Activated B cell treated with CpG ODN at 0.5 μM for 24 hours (primary cell): ENCODE measurements around the gene OR2J3. TPM values are rescaled to one million over a fixed set of nuclear protein-coding genes. Genes with fewer than 3 reads are reported as not detected.

Experiments
- ATAC-seq: fragments of 200-7000 bp; cut with Tn5 transposase; one replicate; pipeline ENCODE4 v1.10.0; 2021; ENCODE audit warnings: low read depth, mild to moderate bottlenecking, moderate library complexity
- CTCF ChIA-PET: fragments of 350-600 bp; sonication (Branson Sonifier 250); formaldehyde crosslinking; loops from one replicate; lab custom pipeline; 2021; ENCODE audit warnings: antibody characterized with exemption; lab: Charles Lee
- POLR2A ChIA-PET: fragments of 350-600 bp; sonication (Branson Sonifier 250); formaldehyde crosslinking; loops from one replicate; lab custom pipeline; 2021; ENCODE audit warnings: antibody characterized with exemption; lab: Charles Lee
- DNase-seq: peaks from one replicate; pipeline ENCODE4 v3.0.0; 2022
- H3K27ac Mint-ChIP-seq: one replicate; pipeline ENCODE4 v1.8.0; 2020; ENCODE audit warnings: mixed read lengths
- H3K27me3 Mint-ChIP-seq: one replicate; pipeline ENCODE4 v1.8.0; 2021; ENCODE audit warnings: mixed read lengths
- H3K36me3 Mint-ChIP-seq: one replicate; pipeline ENCODE4 v1.8.0; 2021; ENCODE audit warnings: low read depth, mixed read lengths
- H3K4me1 Mint-ChIP-seq: one replicate; pipeline ENCODE4 v1.8.0; 2021; ENCODE audit warnings: mixed read lengths
- H3K4me3 Mint-ChIP-seq: one replicate; pipeline ENCODE4 v1.8.0; 2020; ENCODE audit warnings: mild to moderate bottlenecking, mixed read lengths
- H3K9me3 Mint-ChIP-seq: one replicate; pipeline ENCODE4 v1.8.0; 2020; ENCODE audit warnings: mixed read lengths
- CTCF ChIP-seq: fragments of 200-600 bp; IDR thresholded peaks from one replicate; pipeline ENCODE4 v1.8.0; 2022; ENCODE audit warnings: antibody characterized with exemption, mild to moderate bottlenecking
- intact Hi-C: fragments of 100-400 bp; cut with micrococcal nuclease; formaldehyde crosslinking; loops from one replicate; pipeline ENCODE4 v1.15.1; 2024
- total RNA-seq: library from RNA; stranded (reverse); gene quantifications from 2 replicates; pipeline ENCODE4 v1.2.3, GENCODE V29; 2022

Gene OR2J3
- total RNA-seq = not detected in 2 replicates

GRCh38 chr6:29107758-29108157 is at the start of gene OR2J3:
TSS of gene OR2J3 (plus strand) at chr6:29108058. CDS start at chr6:29111891, 3,833 bp downstream.
- no peak for TF ChIP-seq CTCF
- Mint-ChIP-seq H3K36me3 (no peaks in the 10 kb centered on the region), H3K4me1 (no peaks in the 10 kb centered on the region), H3K4me3 (no peak within 1 kb of the TSS), H3K27ac (no peak within 1 kb of the TSS), H3K27me3 (peaks cover 22% of the 10 kb centered on the region), H3K9me3 (peaks cover 3% of the 10 kb centered on the region)
- DNase-seq = no peak
- no peak for ATAC-seq
- CTCF ChIA-PET = no interaction called here
- intact Hi-C loops = no loop called here
- POLR2A ChIA-PET = no interaction called here

- Mint-ChIP-seq H3K9me3 (peaks cover 5% of the 10 kb centered on the region), H3K27ac (no peak overlapping the region), H3K27me3 (peaks cover 21% of the 10 kb centered on the region), H3K4me1 (no peaks in the 10 kb centered on the region), H3K36me3 (no peaks in the 10 kb centered on the region), H3K4me3 (no peak overlapping the region)
- CTCF ChIA-PET = no interaction called here
- POLR2A ChIA-PET = no interaction called here
- no peak for TF ChIP-seq CTCF
- DNase-seq (no peak), ATAC-seq (peak; percentile 47)
- intact Hi-C loops = no loop called here
These were observed 35.8 kb upstream of the OR2J3 start for GRCh38 chr6:29071831-29072723.

- no peak overlapping the region for H3K27ac Mint-ChIP-seq
- ATAC-seq = no peak
- H3K36me3 Mint-ChIP-seq = no peaks in the 10 kb centered on the region
- no peak for TF ChIP-seq CTCF
- no peak overlapping the region for H3K4me3 Mint-ChIP-seq
- intact Hi-C loops = no loop called here
- no peaks in the 10 kb centered on the region for H3K4me1 Mint-ChIP-seq
- DNase-seq = no peak
- ChIA-PET POLR2A (no interaction called here), CTCF (no interaction called here)
- H3K27me3 Mint-ChIP-seq = peaks cover 16% of the 10 kb centered on the region
- H3K9me3 Mint-ChIP-seq = no peaks in the 10 kb centered on the region
These were observed 28.7 kb upstream of the OR2J3 start for GRCh38 chr6:29079203-29079602.

GRCh38 chr6:29081312-29081711 is 26.5 kb upstream of the OR2J3 start:
- ATAC-seq = no peak
- ChIA-PET CTCF (no interaction called here), POLR2A (no interaction called here)
- TF ChIP-seq CTCF = no peak
- no peaks in the 10 kb centered on the region for H3K4me1 Mint-ChIP-seq
- H3K9me3 Mint-ChIP-seq = no peaks in the 10 kb centered on the region
- no peaks in the 10 kb centered on the region for H3K36me3 Mint-ChIP-seq
- no peak for DNase-seq
- peaks cover 14% of the 10 kb centered on the region for H3K27me3 Mint-ChIP-seq
- no peak overlapping the region for H3K4me3 Mint-ChIP-seq
- intact Hi-C loops = no loop called here
- H3K27ac Mint-ChIP-seq = no peak overlapping the region

GRCh38 chr6:29082457-29082856 is 25.4 kb upstream of the OR2J3 start:
- POLR2A ChIA-PET = no interaction called here
- Mint-ChIP-seq H3K9me3 (no peaks in the 10 kb centered on the region), H3K4me1 (no peaks in the 10 kb centered on the region), H3K27me3 (peaks cover 14% of the 10 kb centered on the region), H3K4me3 (no peak overlapping the region), H3K27ac (no peak overlapping the region), H3K36me3 (no peaks in the 10 kb centered on the region)
- CTCF ChIA-PET = no interaction called here
- DNase-seq (no peak), ATAC-seq (no peak)
- intact Hi-C loops = no loop called here
- TF ChIP-seq CTCF = no peak
